GM19239 (cell line): ENCODE data around the gene GRIA1.

Source experiments
- DNase-seq: peaks from one replicate; pipeline ENCODE4 v3.0.0; 2011; ENCODE audit warnings: low spot score; ENCODE audit not compliant: insufficient read length
- FAIRE-seq: peaks from 2 replicates; lab custom pipeline; 2011; peaks lifted over from hg19 to GRCh38; lab: Jason Lieb, UNC

Gene GRIA1

GRCh38 chr5:153598099-153598498 lies 107.6 kb downstream of the GRIA1 start:
- FAIRE-seq (no peak), DNase-seq (peak; percentile 2)

GRCh38 chr5:153601377-153601776 lies 110.9 kb downstream of the GRIA1 start:
- FAIRE-seq (peak; percentile 90), DNase-seq (peak; percentile 8)

- DNase-seq: no peak
- FAIRE-seq: no peak
Observed at GRCh38 chr5:153605386-153605785, 114.9 kb downstream of the GRIA1 start.

GRCh38 chr5:153610009-153610408 lies 119.5 kb downstream of the GRIA1 start:
- no peak for DNase-seq
- no peak for FAIRE-seq

GRCh38 chr5:153610811-153611210 lies 120.3 kb downstream of the GRIA1 start:
- FAIRE-seq (no peak), DNase-seq (no peak)

GRCh38 chr5:153613144-153613543 lies 122.7 kb downstream of the GRIA1 start:
- FAIRE-seq (no peak), DNase-seq (no peak)

GRCh38 chr5:153613672-153614071 lies 123.2 kb downstream of the GRIA1 start:
- no peak for FAIRE-seq
- no peak for DNase-seq

GRCh38 chr5:153617190-153617589 lies 126.7 kb downstream of the GRIA1 start:
- DNase-seq (no peak), FAIRE-seq (no peak)

- FAIRE-seq: no peak
- no peak for DNase-seq
Observed at GRCh38 chr5:153618307-153618706, 127.8 kb downstream of the GRIA1 start.

- FAIRE-seq (no peak), DNase-seq (no peak)
Observed at GRCh38 chr5:153618867-153619266, 128.4 kb downstream of the GRIA1 start.

- FAIRE-seq: no peak
- DNase-seq: no peak
Observed at GRCh38 chr5:153619771-153620170, 129.3 kb downstream of the GRIA1 start.

GRCh38 chr5:153623124-153623523 lies 132.7 kb downstream of the GRIA1 start:
- FAIRE-seq (no peak), DNase-seq (no peak)

- DNase-seq: no peak
- no peak for FAIRE-seq
Observed at GRCh38 chr5:153623751-153624450, 133.4 kb downstream of the GRIA1 start.

GRCh38 chr5:153624451-153624765 lies 133.9 kb downstream of the GRIA1 start:
- DNase-seq (no peak), FAIRE-seq (no peak)

- FAIRE-seq (no peak), DNase-seq (no peak)
Observed at GRCh38 chr5:153625826-153626354, 135.4 kb downstream of the GRIA1 start.

- no peak for DNase-seq
- FAIRE-seq: no peak
Observed at GRCh38 chr5:153626836-153627235, 136.4 kb downstream of the GRIA1 start.

- no peak for DNase-seq
- no peak for FAIRE-seq
Observed at GRCh38 chr5:153629027-153629895, 138.8 kb downstream of the GRIA1 start.

- FAIRE-seq: no peak
Observed at GRCh38 chr5:153630546-153630945, 140.1 kb downstream of the GRIA1 start.

GRCh38 chr5:153632748-153633290 lies 142.3 kb downstream of the GRIA1 start:
- DNase-seq (no peak), FAIRE-seq (no peak)

More at GRCh38 chr5:153630546-153630945, 140.1 kb downstream of the GRIA1 start:
- DNase-seq: no peak

- FAIRE-seq (no peak), DNase-seq (no peak)
Observed at GRCh38 chr5:153636670-153637451, 146.4 kb downstream of the GRIA1 start.
